Urinary bladder (tissue), 4 donors: ENCODE measurements around the gene ACTR6. TPM values are rescaled to one million over a fixed set of nuclear protein-coding genes. Genes with fewer than 3 reads are reported as not detected.
A peak's percentile ranks its signal among the peaks of the same experiment; 100 is the strongest.
"Not testable (repeated sequence)": the region's sequence is repeated elsewhere in the genome, so short reads cannot be mapped to it uniquely, and the experiment has no call there.

Experiments used
- DNase-seq: peaks from one replicate; pipeline ENCODE4 v3.0.0-alpha.2; 2015; ENCODE audit errors: extremely low spot score
- H3K27ac ChIP-seq: one replicate; pipeline ENCODE4 v1.5.1; 2013; ENCODE audit warnings: low read depth, mild to moderate bottlenecking, moderate library complexity
- H3K36me3 ChIP-seq: one replicate; pipeline ENCODE4 v1.6.1; 2013; ENCODE audit warnings: mild to moderate bottlenecking, moderate library complexity; ENCODE audit not compliant: insufficient read depth
- H3K4me1 ChIP-seq: one replicate; pipeline ENCODE4 v1.6.1; 2013; ENCODE audit warnings: mild to moderate bottlenecking, moderate library complexity; ENCODE audit not compliant: insufficient read depth
- H3K4me3 ChIP-seq: one replicate; pipeline ENCODE4 v1.5.1; 2013; ENCODE audit warnings: low read depth, low read length
- WGBS: extraction: QIAGEN DNeasy Blood & Tissue Kit; methylation state at CpG from one replicate; pipeline ENCODE4 v1.1.7; 2013; 5-methylcytosine and 5-hydroxymethylcytosine counted together
- polyA plus RNA-seq: library from polyadenylated mRNA; stranded (reverse); fragments of 200-250 nt; gene quantifications from one replicate; pipeline ENCODE4 v1.2.3, GENCODE V29; 2013
- total RNA-seq: library from RNA; depleted of rRNA; stranded (reverse); fragments of >200 nt; gene quantifications from one replicate; pipeline ENCODE4 v1.2.3, GENCODE V29; 2014
- donor health status: healthy with polysubstance abuse.
- donor health status: healthy.

The ACTR6 gene
- total and polyA plus RNA-seq, 2 donors, result 23.5 to 31.8 TPM

DNA sequence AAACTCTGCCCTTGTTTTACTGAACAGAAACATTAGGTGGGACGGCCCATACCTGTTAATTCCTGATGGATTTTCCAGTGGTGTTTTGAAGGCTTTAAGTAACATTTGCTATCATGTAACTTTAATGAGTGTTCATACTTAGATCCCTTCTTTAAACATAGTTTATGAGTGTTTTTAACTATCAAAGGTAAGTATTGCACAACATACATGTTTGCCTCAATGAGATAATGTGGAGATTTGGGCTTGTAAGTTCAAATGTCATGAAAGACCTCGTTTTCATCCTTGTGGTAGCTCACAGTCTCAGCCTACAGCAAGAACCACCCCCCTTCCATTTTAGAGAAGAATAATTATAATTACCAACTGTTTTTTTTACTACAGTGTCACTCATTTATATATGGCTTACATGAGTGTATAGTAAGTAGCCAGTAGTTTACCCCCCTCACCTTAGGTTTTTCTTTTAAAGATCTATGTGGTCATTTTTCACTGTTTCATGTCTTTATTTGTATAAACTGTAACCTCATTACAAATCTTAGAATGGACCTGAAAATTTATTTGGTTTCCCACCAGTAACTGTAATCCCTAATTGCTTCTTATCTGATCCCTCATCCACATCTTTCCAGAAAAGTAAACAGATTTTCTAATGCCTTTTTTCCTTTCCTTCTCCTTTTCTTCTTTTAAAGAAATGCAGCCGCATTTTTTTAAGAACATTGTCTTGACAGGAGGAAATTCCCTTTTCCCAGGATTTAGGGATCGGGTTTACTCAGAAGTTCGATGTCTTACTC, 18.9 kb downstream of the ACTR6 start:
- no peak for DNase-seq
- Histone ChIP-seq H3K4me3 (no peak overlapping the region), H3K4me1 (no peaks in the 10 kb centered on the region), H3K36me3 (peaks cover 6% of the 10 kb centered on the region), H3K27ac (no peak overlapping the region)
- WGBS, result 53% methylated on average over 5 of the region's 5 CpGs

DNA sequence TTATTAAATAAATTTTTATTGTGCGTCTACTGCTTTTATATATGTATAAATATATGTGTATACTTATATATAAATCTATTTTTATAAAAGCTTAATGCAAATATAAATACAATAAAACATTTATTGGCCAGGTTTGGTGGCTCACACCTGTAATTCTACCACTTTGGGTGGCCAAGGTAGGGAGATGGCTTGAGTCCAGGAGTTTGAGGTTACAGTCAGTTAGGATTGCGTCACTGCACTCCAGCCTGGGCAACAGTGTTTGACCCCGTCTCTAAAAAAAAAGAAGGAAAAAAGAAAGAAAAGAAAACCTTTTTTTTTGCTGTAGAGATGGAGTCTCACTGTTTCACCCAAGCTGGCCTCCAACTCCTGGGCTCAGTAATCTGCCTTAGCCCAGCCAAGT, 20.9 kb downstream of the ACTR6 start:
- WGBS, result 93% methylated on average over 3 of the region's 3 CpGs
- H3K36me3 ChIP-seq, result peaks cover 5% of the 10 kb centered on the region
- H3K4me1 ChIP-seq, result no peaks in the 10 kb centered on the region
- DNase-seq, result no peak
- H3K27ac ChIP-seq, result no peak overlapping the region
- no peak overlapping the region for H3K4me3 ChIP-seq

DNA sequence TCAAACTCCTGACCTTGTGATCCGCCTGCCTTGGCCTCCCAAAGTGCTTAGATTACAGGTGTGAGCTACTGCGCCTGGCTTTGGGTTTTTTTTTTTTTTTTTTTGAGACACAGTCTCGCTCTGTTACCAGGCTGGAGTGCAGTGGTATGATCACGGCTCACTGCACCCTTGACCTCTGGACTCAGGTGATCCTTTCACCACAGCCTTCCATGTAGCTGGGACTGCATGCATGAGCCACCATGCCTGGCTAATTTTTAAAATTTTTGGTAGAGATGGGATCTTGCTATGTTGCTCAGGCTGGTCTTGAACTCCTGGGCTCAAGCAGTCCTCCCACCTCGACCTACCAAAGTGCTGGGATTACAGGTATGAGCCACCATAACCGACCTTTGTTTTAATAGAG, 21.6 kb downstream of the ACTR6 start:
- not testable (repeated sequence) for H3K36me3 ChIP-seq, H3K4me1 ChIP-seq, H3K4me3 ChIP-seq, DNase-seq, H3K27ac ChIP-seq
- whole genome bisulfite sequencing, result 95% methylated on average over 6 of the region's 6 CpGs

GRCh38 chr12:100225491-100225890, 24.9 kb downstream of the ACTR6 start:
- Histone ChIP-seq H3K36me3 (peaks cover 4% of the 10 kb centered on the region), H3K4me3 (no peak overlapping the region), H3K4me1 (no peaks in the 10 kb centered on the region), H3K27ac (no peak overlapping the region)
- no peak for DNase-seq

- no peak overlapping the region for H3K4me3 ChIP-seq
These were observed 28.5 kb downstream of the ACTR6 start for GRCh38 chr12:100229036-100229635.

DNA sequence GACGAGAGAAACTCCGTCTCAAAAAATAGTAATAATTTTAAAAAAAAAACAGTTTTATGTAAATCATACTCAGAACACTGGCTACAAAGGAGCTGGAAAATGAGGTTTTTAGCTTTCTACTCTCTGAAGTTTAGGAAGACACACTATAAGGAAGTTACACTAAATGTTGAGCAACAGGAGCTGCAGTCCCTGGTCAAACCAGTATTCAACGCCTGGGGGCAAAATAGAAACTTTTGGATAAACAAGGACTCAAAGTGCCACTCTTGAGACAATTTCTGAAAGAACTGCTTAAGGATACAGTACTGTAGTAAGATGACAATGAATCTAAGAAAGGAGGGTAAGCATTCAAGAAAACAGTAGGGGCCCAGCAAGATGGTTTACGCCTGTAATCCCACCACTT, 29.3 kb downstream of the ACTR6 start:
- Histone ChIP-seq H3K27ac (no peak overlapping the region), H3K36me3 (no peaks in the 10 kb centered on the region), H3K4me1 (no peaks in the 10 kb centered on the region), H3K4me3 (no peak overlapping the region)
- 83% methylated on average over 4 of the region's 4 CpGs for WGBS
- DNase-seq, result peak; percentile 10

More at GRCh38 chr12:100229036-100229635, 28.5 kb downstream of the ACTR6 start:
- DNase-seq, result no peak
- Histone ChIP-seq H3K36me3 (peaks cover 1% of the 10 kb centered on the region), H3K27ac (no peak overlapping the region), H3K4me1 (no peaks in the 10 kb centered on the region)
- WGBS, result 94% methylated on average over 5 of the region's 5 CpGs

DNA sequence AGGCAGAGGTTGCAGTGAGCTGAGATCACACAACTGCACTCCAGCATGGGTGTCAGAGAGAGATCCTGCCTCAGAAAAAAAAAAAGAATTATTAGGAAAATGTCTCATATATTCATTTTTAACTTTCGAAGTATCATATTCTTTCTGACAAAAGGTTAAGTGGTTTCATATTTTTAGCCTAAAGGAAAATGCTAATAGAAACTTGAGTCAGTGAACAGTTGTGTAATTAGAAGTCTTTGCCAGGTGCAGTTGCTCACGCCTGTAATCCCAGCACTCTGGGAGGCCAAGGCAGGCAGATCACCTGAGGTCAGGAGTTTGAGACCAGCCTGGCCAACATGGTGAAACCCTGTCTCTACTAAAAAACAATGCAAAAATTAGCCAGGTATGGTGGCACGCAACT, 31.3 kb downstream of the ACTR6 start:
- not testable (repeated sequence) for DNase-seq, H3K27ac ChIP-seq, H3K4me1 ChIP-seq, H3K36me3 ChIP-seq, H3K4me3 ChIP-seq
- 86% methylated on average over 3 of the region's 3 CpGs for WGBS

DNA sequence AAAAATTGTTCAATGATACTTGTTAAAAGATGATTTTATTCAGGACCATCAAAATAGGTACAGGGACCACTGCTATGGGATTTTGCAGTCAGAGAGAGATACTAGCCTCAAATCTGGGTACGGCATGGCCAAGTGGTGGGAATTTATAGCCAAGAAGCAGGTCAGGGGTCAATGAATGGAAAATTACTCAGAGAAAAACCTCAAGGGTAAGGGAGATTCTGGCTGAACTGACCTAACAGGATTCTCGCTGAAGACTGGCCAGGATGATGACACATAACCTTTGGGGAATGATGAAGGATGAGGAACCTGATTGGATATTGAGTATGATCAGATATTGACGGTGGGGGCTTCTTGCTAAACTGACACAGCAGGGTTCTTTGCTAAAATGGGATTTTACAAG, 33.6 kb downstream of the ACTR6 start:
- Histone ChIP-seq H3K4me1 (no peaks in the 10 kb centered on the region), H3K36me3 (no peaks in the 10 kb centered on the region), H3K27ac (no peak overlapping the region), H3K4me3 (no peak overlapping the region)
- no peak for DNase-seq
- 29% methylated on average over 3 of the region's 3 CpGs for WGBS

DNA sequence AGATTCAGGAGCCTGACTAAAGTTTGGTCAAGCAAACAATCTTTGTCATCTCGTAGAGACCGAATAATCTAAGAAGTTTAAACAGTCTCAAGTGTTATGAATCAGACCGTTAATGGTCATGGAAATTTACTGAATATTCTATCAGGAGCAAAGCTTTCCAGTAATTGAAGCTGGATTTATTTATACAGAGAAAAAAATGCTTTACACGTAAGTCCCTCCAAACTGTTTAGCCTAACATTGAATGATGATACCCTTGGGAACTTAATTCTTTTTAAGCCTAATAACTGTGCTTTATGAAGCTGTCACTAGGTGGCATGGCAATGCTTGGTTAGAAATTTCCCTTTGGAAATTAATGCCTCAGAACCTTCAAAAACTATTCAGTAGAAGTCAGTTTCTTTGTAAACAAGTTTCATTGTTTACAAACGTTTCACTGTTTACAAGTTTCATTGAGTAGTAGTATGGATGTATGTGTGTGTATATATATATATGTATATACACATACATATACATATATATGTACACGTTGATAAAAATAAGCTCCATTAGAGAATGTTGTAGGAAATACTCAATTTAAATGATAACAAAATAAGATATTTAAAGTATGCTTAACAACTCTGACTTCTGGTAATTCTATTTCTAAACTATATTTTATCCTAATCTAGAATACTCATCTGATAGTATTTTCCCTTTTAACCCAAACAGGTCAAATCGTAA, 34.1 kb downstream of the ACTR6 start:
- DNase-seq, result peak; percentile 7
- H3K27ac ChIP-seq, result no peak overlapping the region
- H3K36me3 ChIP-seq, result no peaks in the 10 kb centered on the region
- no peaks in the 10 kb centered on the region for H3K4me1 ChIP-seq
- WGBS, result 22% methylated on average over 7 of the region's 7 CpGs
- no peak overlapping the region for H3K4me3 ChIP-seq

DNA sequence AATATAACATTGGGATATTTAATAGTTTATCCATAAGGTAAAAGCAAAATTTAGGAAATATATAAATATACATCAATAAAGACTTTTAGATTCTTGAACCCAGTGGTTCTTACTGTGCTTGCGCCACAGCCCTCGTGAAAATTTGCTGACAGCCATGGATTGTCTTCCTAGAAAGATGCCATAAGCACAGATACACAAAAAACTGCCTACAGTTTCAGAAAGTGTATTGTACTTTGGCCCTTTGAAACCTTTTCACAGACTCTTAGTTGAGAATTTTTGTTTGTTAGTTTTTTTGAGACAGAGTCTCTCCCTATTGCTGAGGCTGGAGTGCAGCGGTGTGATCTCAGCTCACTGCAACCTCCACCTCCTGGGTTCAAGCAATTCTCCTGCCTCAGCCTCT, 38.2 kb downstream of the ACTR6 start:
- no peak for DNase-seq
- H3K4me1 ChIP-seq, result no peaks in the 10 kb centered on the region
- no peak overlapping the region for H3K27ac ChIP-seq
- no peaks in the 10 kb centered on the region for H3K36me3 ChIP-seq
- over 99% methylated on average over 3 of the region's 3 CpGs for WGBS
- no peak overlapping the region for H3K4me3 ChIP-seq

DNA sequence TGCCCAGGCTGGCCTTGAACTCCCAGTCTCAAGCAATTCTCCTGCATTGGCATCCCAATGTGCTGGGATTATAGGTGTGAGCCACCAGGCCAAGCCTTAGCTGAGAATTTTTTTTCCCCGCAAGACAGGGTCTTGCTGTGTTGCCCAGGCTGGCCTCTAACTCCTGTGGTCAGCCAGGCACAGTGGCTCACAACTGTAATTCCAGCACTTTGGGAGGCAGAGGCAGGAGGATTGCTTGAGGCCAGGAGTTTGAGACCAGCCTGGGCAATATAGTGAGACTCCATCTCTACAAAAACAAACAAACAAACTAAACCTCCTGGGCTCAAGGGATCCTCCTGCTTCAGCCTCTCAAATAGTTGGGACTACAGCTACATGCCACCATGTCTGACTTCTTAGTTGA, 39.0 kb downstream of the ACTR6 start:
- no peak overlapping the region for H3K27ac ChIP-seq
- no peaks in the 10 kb centered on the region for H3K4me1 ChIP-seq
- H3K36me3 ChIP-seq, result no peaks in the 10 kb centered on the region
- H3K4me3 ChIP-seq, result no peak overlapping the region
- 100% methylated on average over 1 of the region's 1 CpG for WGBS
- no peak for DNase-seq

GRCh38 chr12:100243137-100243536, 42.5 kb downstream of the ACTR6 start:
- no peaks in the 10 kb centered on the region for H3K36me3 ChIP-seq
- no peak for DNase-seq
- H3K4me1 ChIP-seq, result no peaks in the 10 kb centered on the region
- no peak overlapping the region for H3K4me3 ChIP-seq
- no peak overlapping the region for H3K27ac ChIP-seq
- 76% methylated on average over 5 of the region's 5 CpGs for WGBS

GRCh38 chr12:100247765-100248164, 47.1 kb downstream of the ACTR6 start:
- DNase-seq, result no peak
- no peak overlapping the region for H3K27ac ChIP-seq
- no peaks in the 10 kb centered on the region for H3K4me1 ChIP-seq
- WGBS, result 95% methylated on average over 4 of the region's 4 CpGs
- H3K36me3 ChIP-seq, result no peaks in the 10 kb centered on the region
- H3K4me3 ChIP-seq, result no peak overlapping the region

DNA sequence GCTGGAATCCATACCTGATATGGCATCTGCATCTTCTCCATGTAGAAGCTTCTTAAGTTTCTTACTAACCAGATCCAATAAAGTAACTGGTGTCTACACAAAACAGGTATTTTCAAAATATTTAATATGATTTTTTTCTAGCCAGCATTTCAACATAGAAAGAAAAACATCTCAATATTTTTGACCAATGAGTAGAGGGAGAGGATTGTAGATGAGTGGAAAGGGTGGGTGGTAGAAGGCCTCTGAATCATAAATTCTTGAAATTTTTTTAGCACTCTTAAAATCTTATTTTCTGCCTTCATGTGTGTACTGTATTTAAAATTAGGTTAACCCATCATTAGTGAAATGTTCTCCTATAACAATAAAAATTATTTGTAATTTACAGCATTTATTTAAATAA, 48.3 kb downstream of the ACTR6 start:
- Histone ChIP-seq H3K4me1 (no peaks in the 10 kb centered on the region), H3K4me3 (no peak overlapping the region), H3K36me3 (no peaks in the 10 kb centered on the region), H3K27ac (no peak overlapping the region)
- DNase-seq, result no peak
